ENCODE results near the gene ZNF521. TPM values are rescaled to one million over a fixed set of nuclear protein-coding genes. Genes with fewer than 3 reads are reported as not detected.

Gene ZNF521
- total and polyA plus RNA-seq, 2 experiments from 2014 or later, result 3.1 to 9.2 TPM

DNA sequence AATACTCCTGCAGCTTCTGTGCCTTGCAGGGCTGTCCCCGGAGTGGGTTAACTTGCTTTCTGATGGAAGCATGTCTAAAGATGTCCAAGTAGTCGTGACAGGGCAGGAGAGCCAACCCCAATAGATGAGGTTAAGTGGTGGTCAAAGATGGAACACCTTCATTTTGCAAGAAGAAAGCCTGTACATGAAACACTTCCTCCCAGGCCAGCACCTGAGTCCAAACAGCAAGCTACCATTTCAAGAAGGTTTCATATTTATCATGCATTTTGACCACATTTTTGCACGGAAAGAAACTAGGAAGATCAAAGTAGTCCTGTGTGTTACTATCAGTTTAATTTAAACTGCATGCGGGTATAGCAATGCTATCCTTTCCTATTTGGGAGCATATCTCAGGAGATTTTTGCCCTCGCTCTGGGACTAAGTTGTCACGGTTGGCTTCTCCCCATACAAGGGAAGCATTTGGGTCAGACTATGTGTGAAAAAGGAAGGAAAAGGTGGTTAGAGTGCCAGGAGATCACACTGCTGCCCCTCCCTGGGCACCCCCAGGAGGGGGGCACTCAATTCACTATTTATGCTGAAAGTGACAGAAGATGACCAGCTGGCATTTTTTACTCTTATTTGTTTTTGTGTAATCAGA, 187.6 kb downstream of the ZNF521 start:
- Mint-ChIP-seq H3K27me3 (ENCODE audit: insufficient read depth, low read depth, poor library complexity) (no peaks in the 10 kb centered on the region), H3K4me3 (no peak overlapping the region), H3K4me1 (peaks cover 14% of the 10 kb centered on the region), H3K27ac (no peak overlapping the region), H3K9me3 (no peaks in the 10 kb centered on the region), H3K36me3 (ENCODE audit: low read depth) (no peaks in the 10 kb centered on the region)
- H2AFZ ChIP-seq, result no peak overlapping the region
- no peaks in the 10 kb centered on the region for H3K36me3 ChIP-seq (ENCODE audit: insufficient read depth)
- no peaks in the 10 kb centered on the region for H3F3A ChIP-seq (replicated peaks; ENCODE audit: low read depth)
- H3K27ac ChIP-seq (ENCODE audit: low read depth), result no peak overlapping the region
- H4K20me1 ChIP-seq (replicated peaks; ENCODE audit: insufficient read depth), result no peaks in the 10 kb centered on the region
- H3K4me3 ChIP-seq, result no peak overlapping the region
- no peak for ATAC-seq
- no peaks in the 10 kb centered on the region; the same call in 1 of the 2 replicates for H3K9me2 ChIP-seq (ENCODE audit: insufficient read depth)
- no peaks in the 10 kb centered on the region for H3K79me2 ChIP-seq (replicated peaks; ENCODE audit: insufficient read depth)
- no peaks in the 10 kb centered on the region for H3K4me1 ChIP-seq (ENCODE audit: insufficient read depth)
- H3K27me3 ChIP-seq (ENCODE audit: insufficient read depth), result no peaks in the 10 kb centered on the region
- no peak overlapping the region for H3K4me2 ChIP-seq
- no peak for TF ChIP-seq POLR2AphosphoS5 (IDR thresholded peaks at IDR 0.05; ENCODE audit: low read depth)
- TF ChIP-seq, protein P1, sequence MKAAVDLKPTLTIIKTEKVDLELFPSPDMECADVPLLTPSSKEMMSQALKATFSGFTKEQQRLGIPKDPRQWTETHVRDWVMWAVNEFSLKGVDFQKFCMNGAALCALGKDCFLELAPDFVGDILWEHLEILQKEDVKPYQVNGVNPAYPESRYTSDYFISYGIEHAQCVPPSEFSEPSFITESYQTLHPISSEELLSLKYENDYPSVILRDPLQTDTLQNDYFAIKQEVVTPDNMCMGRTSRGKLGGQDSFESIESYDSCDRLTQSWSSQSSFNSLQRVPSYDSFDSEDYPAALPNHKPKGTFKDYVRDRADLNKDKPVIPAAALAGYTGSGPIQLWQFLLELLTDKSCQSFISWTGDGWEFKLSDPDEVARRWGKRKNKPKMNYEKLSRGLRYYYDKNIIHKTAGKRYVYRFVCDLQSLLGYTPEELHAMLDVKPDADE (IDR thresholded peaks at IDR 0.05), result no peak
- no peak for TF ChIP-seq JUNB (IDR thresholded peaks at IDR 0.05; ENCODE audit: unreplicated experiment)
- no peak for TF ChIP-seq ZNF331 (CRISPR knock-in tag; IDR thresholded peaks at IDR 0.05; ENCODE audit: low read depth)
- TF ChIP-seq, protein P2, sequence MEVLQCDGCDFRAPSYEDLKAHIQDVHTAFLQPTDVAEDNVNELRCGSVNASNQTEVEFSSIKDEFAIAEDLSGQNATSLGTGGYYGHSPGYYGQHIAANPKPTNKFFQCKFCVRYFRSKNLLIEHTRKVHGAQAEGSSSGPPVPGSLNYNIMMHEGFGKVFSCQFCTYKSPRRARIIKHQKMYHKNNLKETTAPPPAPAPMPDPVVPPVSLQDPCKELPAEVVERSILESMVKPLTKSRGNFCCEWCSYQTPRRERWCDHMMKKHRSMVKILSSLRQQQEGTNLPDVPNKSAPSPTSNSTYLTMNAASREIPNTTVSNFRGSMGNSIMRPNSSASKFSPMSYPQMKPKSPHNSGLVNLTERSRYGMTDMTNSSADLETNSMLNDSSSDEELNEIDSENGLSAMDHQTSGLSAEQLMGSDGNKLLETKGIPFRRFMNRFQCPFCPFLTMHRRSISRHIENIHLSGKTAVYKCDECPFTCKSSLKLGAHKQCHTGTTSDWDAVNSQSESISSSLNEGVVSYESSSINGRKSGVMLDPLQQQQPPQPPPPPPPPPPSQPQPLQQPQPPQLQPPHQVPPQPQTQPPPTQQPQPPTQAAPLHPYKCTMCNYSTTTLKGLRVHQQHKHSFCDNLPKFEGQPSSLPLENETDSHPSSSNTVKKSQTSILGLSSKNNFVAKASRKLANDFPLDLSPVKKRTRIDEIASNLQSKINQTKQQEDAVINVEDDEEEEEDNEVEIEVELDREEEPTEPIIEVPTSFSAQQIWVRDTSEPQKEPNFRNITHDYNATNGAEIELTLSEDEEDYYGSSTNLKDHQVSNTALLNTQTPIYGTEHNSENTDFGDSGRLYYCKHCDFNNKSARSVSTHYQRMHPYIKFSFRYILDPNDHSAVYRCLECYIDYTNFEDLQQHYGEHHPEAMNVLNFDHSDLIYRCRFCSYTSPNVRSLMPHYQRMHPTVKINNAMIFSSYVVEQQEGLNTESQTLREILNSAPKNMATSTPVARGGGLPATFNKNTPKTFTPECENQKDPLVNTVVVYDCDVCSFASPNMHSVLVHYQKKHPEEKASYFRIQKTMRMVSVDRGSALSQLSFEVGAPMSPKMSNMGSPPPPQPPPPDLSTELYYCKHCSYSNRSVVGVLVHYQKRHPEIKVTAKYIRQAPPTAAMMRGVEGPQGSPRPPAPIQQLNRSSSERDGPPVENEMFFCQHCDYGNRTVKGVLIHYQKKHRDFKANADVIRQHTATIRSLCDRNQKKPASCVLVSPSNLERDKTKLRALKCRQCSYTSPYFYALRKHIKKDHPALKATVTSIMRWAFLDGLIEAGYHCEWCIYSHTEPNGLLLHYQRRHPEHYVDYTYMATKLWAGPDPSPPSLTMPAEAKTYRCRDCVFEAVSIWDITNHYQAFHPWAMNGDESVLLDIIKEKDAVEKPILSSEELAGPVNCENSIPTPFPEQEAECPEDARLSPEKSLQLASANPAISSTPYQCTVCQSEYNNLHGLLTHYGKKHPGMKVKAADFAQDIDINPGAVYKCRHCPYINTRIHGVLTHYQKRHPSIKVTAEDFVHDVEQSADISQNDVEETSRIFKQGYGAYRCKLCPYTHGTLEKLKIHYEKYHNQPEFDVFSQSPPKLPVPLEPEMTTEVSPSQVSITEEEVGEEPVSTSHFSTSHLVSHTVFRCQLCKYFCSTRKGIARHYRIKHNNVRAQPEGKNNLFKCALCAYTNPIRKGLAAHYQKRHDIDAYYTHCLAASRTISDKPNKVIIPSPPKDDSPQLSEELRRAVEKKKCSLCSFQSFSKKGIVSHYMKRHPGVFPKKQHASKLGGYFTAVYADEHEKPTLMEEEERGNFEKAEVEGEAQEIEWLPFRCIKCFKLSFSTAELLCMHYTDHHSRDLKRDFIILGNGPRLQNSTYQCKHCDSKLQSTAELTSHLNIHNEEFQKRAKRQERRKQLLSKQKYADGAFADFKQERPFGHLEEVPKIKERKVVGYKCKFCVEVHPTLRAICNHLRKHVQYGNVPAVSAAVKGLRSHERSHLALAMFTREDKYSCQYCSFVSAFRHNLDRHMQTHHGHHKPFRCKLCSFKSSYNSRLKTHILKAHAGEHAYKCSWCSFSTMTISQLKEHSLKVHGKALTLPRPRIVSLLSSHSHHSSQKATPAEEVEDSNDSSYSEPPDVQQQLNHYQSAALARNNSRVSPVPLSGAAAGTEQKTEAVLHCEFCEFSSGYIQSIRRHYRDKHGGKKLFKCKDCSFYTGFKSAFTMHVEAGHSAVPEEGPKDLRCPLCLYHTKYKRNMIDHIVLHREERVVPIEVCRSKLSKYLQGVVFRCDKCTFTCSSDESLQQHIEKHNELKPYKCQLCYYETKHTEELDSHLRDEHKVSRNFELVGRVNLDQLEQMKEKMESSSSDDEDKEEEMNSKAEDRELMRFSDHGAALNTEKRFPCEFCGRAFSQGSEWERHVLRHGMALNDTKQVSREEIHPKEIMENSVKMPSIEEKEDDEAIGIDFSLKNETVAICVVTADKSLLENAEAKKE (CRISPR knock-in tag; IDR thresholded peaks at IDR 0.05), result no peak
- TF ChIP-seq, protein P3, sequence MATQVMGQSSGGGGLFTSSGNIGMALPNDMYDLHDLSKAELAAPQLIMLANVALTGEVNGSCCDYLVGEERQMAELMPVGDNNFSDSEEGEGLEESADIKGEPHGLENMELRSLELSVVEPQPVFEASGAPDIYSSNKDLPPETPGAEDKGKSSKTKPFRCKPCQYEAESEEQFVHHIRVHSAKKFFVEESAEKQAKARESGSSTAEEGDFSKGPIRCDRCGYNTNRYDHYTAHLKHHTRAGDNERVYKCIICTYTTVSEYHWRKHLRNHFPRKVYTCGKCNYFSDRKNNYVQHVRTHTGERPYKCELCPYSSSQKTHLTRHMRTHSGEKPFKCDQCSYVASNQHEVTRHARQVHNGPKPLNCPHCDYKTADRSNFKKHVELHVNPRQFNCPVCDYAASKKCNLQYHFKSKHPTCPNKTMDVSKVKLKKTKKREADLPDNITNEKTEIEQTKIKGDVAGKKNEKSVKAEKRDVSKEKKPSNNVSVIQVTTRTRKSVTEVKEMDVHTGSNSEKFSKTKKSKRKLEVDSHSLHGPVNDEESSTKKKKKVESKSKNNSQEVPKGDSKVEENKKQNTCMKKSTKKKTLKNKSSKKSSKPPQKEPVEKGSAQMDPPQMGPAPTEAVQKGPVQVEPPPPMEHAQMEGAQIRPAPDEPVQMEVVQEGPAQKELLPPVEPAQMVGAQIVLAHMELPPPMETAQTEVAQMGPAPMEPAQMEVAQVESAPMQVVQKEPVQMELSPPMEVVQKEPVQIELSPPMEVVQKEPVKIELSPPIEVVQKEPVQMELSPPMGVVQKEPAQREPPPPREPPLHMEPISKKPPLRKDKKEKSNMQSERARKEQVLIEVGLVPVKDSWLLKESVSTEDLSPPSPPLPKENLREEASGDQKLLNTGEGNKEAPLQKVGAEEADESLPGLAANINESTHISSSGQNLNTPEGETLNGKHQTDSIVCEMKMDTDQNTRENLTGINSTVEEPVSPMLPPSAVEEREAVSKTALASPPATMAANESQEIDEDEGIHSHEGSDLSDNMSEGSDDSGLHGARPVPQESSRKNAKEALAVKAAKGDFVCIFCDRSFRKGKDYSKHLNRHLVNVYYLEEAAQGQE (IDR thresholded peaks at IDR 0.05; ENCODE audit: unreplicated experiment), result no peak
- no peak for DNase-seq (ENCODE audit: low spot score)

All from GM23338 (cell line).